ENCODE data around the gene FCGR3A.
"Not testable (repeated sequence)": the region's sequence is repeated elsewhere in the genome, so short reads cannot be mapped to it uniquely, and the experiment has no call there.

DNA sequence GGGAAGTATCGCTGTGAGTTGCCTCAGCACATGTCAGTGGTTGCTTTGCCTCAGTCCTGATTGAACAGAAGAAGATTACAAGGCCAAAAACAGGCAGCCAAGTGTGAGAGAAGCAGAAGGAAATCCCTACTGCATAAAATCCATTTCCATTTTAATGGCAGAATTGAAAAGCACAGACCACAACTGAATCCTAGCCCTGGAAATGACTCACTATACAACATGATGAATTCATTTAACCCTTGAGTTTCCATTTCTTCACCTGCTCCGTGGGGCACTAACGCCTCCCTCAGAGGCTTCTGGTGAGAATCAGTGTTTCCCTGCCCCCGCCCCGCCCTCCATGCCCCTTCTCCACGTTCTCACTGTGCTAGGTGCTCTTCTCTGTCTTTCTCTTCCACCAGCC is 40.3 kb upstream of the FCGR3A start:
- not testable (repeated sequence) for TF ChIP-seq POLR2A (IDR thresholded peaks at IDR 0.05)
- TF ChIP-seq, protein P1, sequence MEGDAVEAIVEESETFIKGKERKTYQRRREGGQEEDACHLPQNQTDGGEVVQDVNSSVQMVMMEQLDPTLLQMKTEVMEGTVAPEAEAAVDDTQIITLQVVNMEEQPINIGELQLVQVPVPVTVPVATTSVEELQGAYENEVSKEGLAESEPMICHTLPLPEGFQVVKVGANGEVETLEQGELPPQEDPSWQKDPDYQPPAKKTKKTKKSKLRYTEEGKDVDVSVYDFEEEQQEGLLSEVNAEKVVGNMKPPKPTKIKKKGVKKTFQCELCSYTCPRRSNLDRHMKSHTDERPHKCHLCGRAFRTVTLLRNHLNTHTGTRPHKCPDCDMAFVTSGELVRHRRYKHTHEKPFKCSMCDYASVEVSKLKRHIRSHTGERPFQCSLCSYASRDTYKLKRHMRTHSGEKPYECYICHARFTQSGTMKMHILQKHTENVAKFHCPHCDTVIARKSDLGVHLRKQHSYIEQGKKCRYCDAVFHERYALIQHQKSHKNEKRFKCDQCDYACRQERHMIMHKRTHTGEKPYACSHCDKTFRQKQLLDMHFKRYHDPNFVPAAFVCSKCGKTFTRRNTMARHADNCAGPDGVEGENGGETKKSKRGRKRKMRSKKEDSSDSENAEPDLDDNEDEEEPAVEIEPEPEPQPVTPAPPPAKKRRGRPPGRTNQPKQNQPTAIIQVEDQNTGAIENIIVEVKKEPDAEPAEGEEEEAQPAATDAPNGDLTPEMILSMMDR (IDR thresholded peaks at IDR 0.05): not testable (repeated sequence)
